Thyroid gland (tissue), 4 donors: ENCODE results near the gene DOHH. TPM values are rescaled to one million over a fixed set of nuclear protein-coding genes. Genes with fewer than 3 reads are reported as not detected.

Source experiments
- DNase-seq, 2 donors: peaks; one replicate each; pipeline ENCODE4 v3.0.0-alpha.2; 2019
- H3K27ac ChIP-seq, 3 donors: fragments of 200-600 bp; sonication (generic); 1 replicate in 2 of 3; 2 replicates in 1 of 3; pipeline ENCODE4 v1.5.1; 2016 to 2019; ENCODE audit warnings: mild to moderate bottlenecking in 1 of 3, moderate library complexity in 1 of 3
- H3K27me3 ChIP-seq: fragments of 200-600 bp; sonication (generic); one replicate; pipeline ENCODE4 v1.5.1; 2019
- H3K36me3 ChIP-seq, 2 donors: fragments of 200-600 bp; sonication (generic); one replicate each; pipeline ENCODE4 v1.5.1; 2016 to 2019
- H3K4me1 ChIP-seq, 2 donors: fragments of 200-600 bp; sonication (generic); one replicate each; pipeline ENCODE4 v1.5.1; 2017 to 2019
- H3K4me3 ChIP-seq, 3 donors: fragments of 200-600 bp; sonication (generic); replicated peaks in 1 of 3; 1 replicate in 2 of 3; 2 replicates in 1 of 3; pipeline ENCODE4 v1.5.1; 2016; ENCODE audit warnings: mild to moderate bottlenecking in 1 of 3
- H3K9me3 ChIP-seq: fragments of 200-600 bp; sonication (generic); one replicate; pipeline ENCODE4 v1.5.1; 2017
- CTCF ChIP-seq, 6 experiments: fragments of 200-600 bp in 3 of 6; fragments of 450-650 bp in 3 of 6; sonication (generic) in 3 of 6; IDR thresholded peaks; one replicate each; pipeline ENCODE4 v1.5.1; 2016 to 2019; ENCODE audit warnings: antibody characterized with exemption in 6 of 6, mild to moderate bottlenecking in 2 of 6, inconsistent platforms in 1 of 6, moderate library complexity in 1 of 6
- POLR2A ChIP-seq, 2 donors: fragments of 450-650 bp; IDR thresholded peaks; one replicate each; pipeline ENCODE4 v1.6.1; 2017; ENCODE audit warnings: antibody characterized with exemption in 2 of 2, mild to moderate bottlenecking in 2 of 2, moderate library complexity in 1 of 2
- whole genome bisulfite sequencing, 2 donors: methylation state at CpG; one replicate each; pipeline ENCODE4 v1.1.5; 2017; 5-methylcytosine and 5-hydroxymethylcytosine counted together
- intact Hi-C: fragments of 100-400 bp; cut with DNase I; formaldehyde crosslinking; loops from one replicate; pipeline ENCODE4 v1.15.1; 2023
- small RNA-seq: library from RNA; depleted of rRNA; stranded (forward); fragments of <200 nt; gene quantifications from one replicate; pipeline ENCODE3, GENCODE V24; 2016
- total RNA-seq, 4 donors: library from RNA; depleted of rRNA; stranded (reverse); fragments of >200 nt; gene quantifications; one replicate each; pipeline ENCODE4 v1.2.3, GENCODE V29; 2016

Gene DOHH
- total RNA-seq, 4 donors from 2014 or later = 9.0 to 18.9 (median 13.6) TPM

GRCh38 chr19:3441986-3442329, 58.5 kb downstream of the DOHH start:
- DNase-seq = no peak
- H3K27me3 ChIP-seq = no peaks in the 10 kb centered on the region
- H3K9me3 ChIP-seq = no peaks in the 10 kb centered on the region
- H3K4me1 ChIP-seq = peaks cover 0 to 34% of the 10 kb centered on the region in 2 donors
- intact Hi-C loops = no loop called here
- no peak overlapping the region for H3K4me3 ChIP-seq
- no peak for TF ChIP-seq CTCF (IDR thresholded peaks at IDR 0.05)
- no peak for TF ChIP-seq POLR2A (IDR thresholded peaks at IDR 0.05)
- peaks cover 26 to 28% of the 10 kb centered on the region in 2 donors for H3K36me3 ChIP-seq
- 81 to 86% methylated on average over 11 to 14 of the region's 14 CpGs for WGBS, 2 donors
- peak overlapping the region in 2 of 3 donors; percentile 38 to 57 for H3K27ac ChIP-seq

GRCh38 chr19:3441089-3441985, 59.1 kb downstream of the DOHH start:
- intact Hi-C loops = no loop called here
- no peak overlapping the region for H3K4me3 ChIP-seq
- H3K9me3 ChIP-seq = no peaks in the 10 kb centered on the region
- peaks cover 0 to 34% of the 10 kb centered on the region in 2 donors for H3K4me1 ChIP-seq
- H3K36me3 ChIP-seq = peaks cover 28 to 33% of the 10 kb centered on the region in 2 donors
- H3K27ac ChIP-seq = peak overlapping the region in 2 of 3 donors; percentile 38 to 57
- H3K27me3 ChIP-seq = no peaks in the 10 kb centered on the region
- no peak for DNase-seq
- 83% methylated on average over 11 to 21 of the region's 25 CpGs for WGBS, 2 donors
- TF ChIP-seq POLR2A (IDR thresholded peaks at IDR 0.05) (no peak), CTCF (IDR thresholded peaks at IDR 0.05) (no peak)

Small RNAs within 50 kb of the gene (small RNA-seq; reads per million reads assigned to genes)
- not detected for gene RF00212

Other genes with a start within 250 kb of the DOHH start
- 100 to 1,000 TPM in 3 of 4 donors, 10 to 100 TPM in 1; 76.2 to 183 (median 132) TPM for gene NFIC, start 134.1 kb downstream of the DOHH start, total RNA-seq
- gene SMIM24, start 20.1 kb downstream of the DOHH start, total RNA-seq = not detected
- gene SMIM44, start 17.2 kb downstream of the DOHH start, total RNA-seq = not detected
- gene FZR1, start 5.6 kb upstream of the DOHH start, total RNA-seq = 10 to 100 TPM; 28.6 to 56.0 (median 36.1) TPM
- gene TEKTIP1, start 38.5 kb upstream of the DOHH start, total RNA-seq = 1 to 10 TPM in 3 of 4 donors, not detected in 1; 1.2 to 3.3 (median 1.9) TPM
- gene MFSD12, start 56.9 kb upstream of the DOHH start, total RNA-seq = 10 to 100 TPM; 36.4 to 90.9 (median 66.7) TPM
- 100 to 1,000 TPM in 2 of 4 donors, 10 to 100 TPM in 2; 93.3 to 160 (median 105) TPM for gene HMG20B, start 72.3 kb upstream of the DOHH start, total RNA-seq
- gene GIPC3, start 84.8 kb upstream of the DOHH start, total RNA-seq = 1 to 10 TPM in 2 of 4 donors, under 1 TPM in 2; 0.78 to 2.2 (median 0.97) TPM
- 1 to 10 TPM in 3 of 4 donors, under 1 TPM in 1; 0.40 to 2.1 (median 1.3) TPM for gene TBXA2R, start 106.2 kb upstream of the DOHH start, total RNA-seq
- gene CACTIN, start 126.1 kb upstream of the DOHH start, total RNA-seq = 10 to 100 TPM; 18.8 to 30.6 (median 24.5) TPM
- 10 to 100 TPM; 23.2 to 42.4 (median 35.0) TPM for gene PIP5K1C, start 199.8 kb upstream of the DOHH start, total RNA-seq
- 10 to 100 TPM; 29.7 to 43.7 (median 39.8) TPM for gene TJP3, start 207.7 kb upstream of the DOHH start, total RNA-seq